SU-DHL-6 (cell line): ENCODE results near the gene POLR2E.

Source experiments
- H2AFZ ChIP-seq: fragments of 200-600 bp; sonication (generic); 2 replicates; pipeline ENCODE4 v1.6.1; 2014; ENCODE audit warnings: low read depth, mild to moderate bottlenecking, moderate library complexity, mixed read lengths, antibody characterized with exemption, low read length; ENCODE audit not compliant: severe bottlenecking
- H3F3A ChIP-seq: fragments of 200-600 bp; shearing (Covaris generic); 2 replicates; pipeline ENCODE4 v1.6.0; 2016; ENCODE audit warnings: antibody characterized with exemption, mild to moderate bottlenecking; ENCODE audit not compliant: insufficient read depth
- H3K27ac ChIP-seq: fragments of 200-600 bp; sonication (generic); 2 replicates; pipeline ENCODE4 v1.5.1; 2016; ENCODE audit warnings: low read depth, mild to moderate bottlenecking, low read length, moderate library complexity, mixed read lengths
- H3K27me3 ChIP-seq: fragments of 200-600 bp; sonication (generic), shearing (Covaris generic); 2 replicates; pipeline ENCODE4 v1.6.0; 2014; ENCODE audit warnings: mild to moderate bottlenecking, low read length
- H3K36me3 ChIP-seq: fragments of 200-600 bp; sonication (generic); 2 replicates; pipeline ENCODE4 v1.6.1; 2014; ENCODE audit warnings: mild to moderate bottlenecking, low read length, mixed read lengths
- H3K4me2 ChIP-seq: fragments of 300-600, 200-600 bp; shearing (Covaris generic), sonication (generic); 2 replicates; pipeline ENCODE4 v1.6.0; 2014; ENCODE audit warnings: low read length, low read depth, mild to moderate bottlenecking; ENCODE audit not compliant: poor library complexity, severe bottlenecking
- H3K4me3 ChIP-seq: fragments of 200-600 bp; sonication (generic); 2 replicates; pipeline ENCODE4 v1.5.1; 2014; ENCODE audit warnings: antibody characterized with exemption, low read length, mild to moderate bottlenecking, mixed read lengths; ENCODE audit not compliant: insufficient read depth, poor library complexity, severe bottlenecking
- H3K79me2 ChIP-seq: fragments of 200-600 bp; sonication (generic); 2 replicates; pipeline ENCODE4 v1.6.1; 2014; ENCODE audit warnings: mild to moderate bottlenecking, low read length, moderate library complexity; ENCODE audit not compliant: insufficient read depth
- H3K9ac ChIP-seq: fragments of 200-600 bp; sonication (generic); 2 replicates; pipeline ENCODE4 v1.7.0; 2014; ENCODE audit warnings: mild to moderate bottlenecking, low read length
- H3K9me2 ChIP-seq: fragments of 200-600 bp; sonication (generic); replicated peaks from 2 replicates; pipeline ENCODE4 v1.6.1; 2014; ENCODE audit warnings: low read length; ENCODE audit not compliant: insufficient read depth
- H3K9me3 ChIP-seq: fragments of 200-600 bp; sonication (generic); 2 replicates; pipeline ENCODE4 v1.6.1; 2014; ENCODE audit warnings: low read length, mixed read lengths; ENCODE audit not compliant: insufficient read depth
- H4K20me1 ChIP-seq: fragments of 200-600 bp; sonication (generic); 2 replicates; pipeline ENCODE4 v1.6.1; 2014; ENCODE audit warnings: low read depth, mild to moderate bottlenecking, antibody characterized with exemption, low read length, moderate library complexity, mixed read lengths
- CTCF ChIP-seq: fragments of 200-600 bp; sonication (generic); IDR thresholded peaks from one replicate; pipeline ENCODE4 v1.5.1; 2017; ENCODE audit warnings: antibody characterized with exemption, mild to moderate bottlenecking, low read length, moderate library complexity; ENCODE audit not compliant: insufficient read depth, poor library complexity, severe bottlenecking
- EZH2phosphoT487 ChIP-seq: fragments of 200-600 bp; sonication (generic), shearing (Covaris generic); conservative IDR thresholded peaks from 2 replicates; pipeline ENCODE4 v1.6.1; 2018; ENCODE audit warnings: mild to moderate bottlenecking, antibody characterized with exemption, low read length, moderate library complexity, mixed read lengths

The POLR2E gene

DNA sequence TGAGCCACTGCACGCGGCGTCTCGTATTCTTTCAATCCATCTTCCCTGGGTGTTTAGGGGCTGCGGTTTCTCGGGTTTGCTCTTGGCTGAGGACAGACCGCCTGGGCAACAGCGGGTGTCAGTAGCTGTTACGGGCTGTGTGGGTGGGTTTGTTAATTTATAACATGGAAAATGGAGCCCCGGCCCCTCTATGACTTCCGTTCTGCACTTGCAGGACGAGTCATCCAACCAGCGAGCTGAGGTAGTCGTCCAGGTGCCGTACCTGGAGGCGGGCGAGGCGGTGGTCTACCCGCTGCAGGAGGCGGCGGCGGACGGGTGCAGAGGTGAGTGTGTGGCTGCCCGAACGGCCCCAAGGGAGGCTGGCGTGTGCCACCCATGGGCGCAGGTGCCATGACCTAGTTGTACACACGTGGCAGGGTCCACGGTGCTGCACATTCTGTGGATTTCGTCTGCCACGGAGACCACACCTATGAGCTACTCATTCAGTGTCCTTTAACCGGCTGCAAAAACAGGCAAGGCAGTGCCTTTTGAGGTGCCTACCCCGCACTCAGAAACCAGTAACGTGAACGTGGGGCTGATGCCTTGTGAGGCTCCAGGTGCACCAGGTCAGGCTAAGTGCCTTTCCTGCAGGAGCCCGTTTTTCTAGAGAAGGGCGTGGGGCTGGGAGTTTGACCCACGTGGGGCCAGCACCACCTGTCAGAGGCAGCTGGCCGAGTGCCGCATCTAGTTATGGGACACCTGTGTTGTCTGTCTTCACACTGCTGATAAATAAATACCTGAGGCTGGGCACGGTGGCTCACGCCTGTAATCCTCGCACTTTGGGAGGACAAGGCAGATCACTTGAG lies 10.9 kb downstream of the POLR2E start:
- Histone ChIP-seq H3F3A (peaks cover 28% of the 10 kb centered on the region), H3K36me3 (no peaks in the 10 kb centered on the region)
- no peak for TF ChIP-seq EZH2phosphoT487
- TF ChIP-seq CTCF: no peak

GRCh38 chr19:1082928-1083816 lies 12.0 kb downstream of the POLR2E start:
- TF ChIP-seq CTCF (no peak), EZH2phosphoT487 (no peak)
- Histone ChIP-seq H3K9me2 (no peaks in the 10 kb centered on the region), H3K27ac (no peak overlapping the region), H3K9ac (no peak overlapping the region), H3F3A (peaks cover 25% of the 10 kb centered on the region), H3K27me3 (no peaks in the 10 kb centered on the region), H3K36me3 (no peaks in the 10 kb centered on the region), H3K4me2 (no peak overlapping the region), H3K79me2 (no peaks in the 10 kb centered on the region), H3K4me3 (no peak overlapping the region), H4K20me1 (no peaks in the 10 kb centered on the region), H3K9me3 (no peaks in the 10 kb centered on the region), H2AFZ (no peak overlapping the region)

More for the DNA sequence above, 10.9 kb downstream of the POLR2E start:
- Histone ChIP-seq H3K27ac (0 out of 2 replicates have a peak overlapping the region, but pooled peaks have one; percentile 6), H3K9ac (no peak overlapping the region), H3K4me3 (no peak overlapping the region), H3K79me2 (no peaks in the 10 kb centered on the region), H3K9me2 (no peaks in the 10 kb centered on the region), H3K9me3 (no peaks in the 10 kb centered on the region), H3K27me3 (no peaks in the 10 kb centered on the region), H4K20me1 (no peaks in the 10 kb centered on the region), H3K4me2 (no peak overlapping the region), H2AFZ (no peak overlapping the region)

DNA sequence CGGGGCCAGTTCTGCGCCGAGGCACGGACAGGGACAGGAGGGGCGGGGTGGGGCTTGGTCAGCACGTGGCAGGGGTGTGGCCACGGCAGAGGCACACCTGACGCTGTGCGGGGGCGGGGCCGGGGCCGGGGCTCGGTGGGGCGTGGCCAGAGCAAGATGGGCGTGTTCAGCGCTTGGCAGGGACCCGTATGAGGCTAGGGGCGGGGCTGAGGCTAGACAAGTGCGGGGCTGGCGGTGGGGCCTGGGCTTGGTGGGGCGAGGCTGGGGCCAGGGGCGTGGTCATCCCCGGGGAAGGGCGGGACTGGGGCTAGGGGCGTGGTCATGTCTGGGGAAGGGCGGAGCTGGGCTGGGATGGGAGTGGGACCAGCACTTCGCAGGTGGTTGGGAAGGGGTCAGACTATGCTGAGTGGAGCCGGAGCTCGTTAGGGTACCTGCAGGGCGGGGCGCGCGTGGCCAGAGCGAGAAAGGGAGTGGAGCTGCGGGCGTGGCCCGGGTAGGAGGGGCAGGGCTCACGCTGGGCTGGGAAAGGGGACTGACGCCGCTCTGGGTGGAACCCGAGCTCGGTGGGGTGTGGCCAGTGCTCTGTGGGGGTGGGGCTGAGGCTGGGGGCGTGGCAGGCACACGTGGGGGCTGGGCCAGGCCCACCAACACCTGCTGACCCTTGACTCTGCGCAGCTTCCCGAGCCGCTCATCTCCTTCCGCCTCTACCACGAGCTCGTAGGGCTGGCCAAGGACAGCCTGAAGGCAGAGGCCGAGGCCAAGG lies 12.8 kb downstream of the POLR2E start:
- Histone ChIP-seq H3K9ac (no peak overlapping the region), H3K4me2 (no peak overlapping the region), H3K36me3 (no peaks in the 10 kb centered on the region)

More for the DNA sequence above, 12.8 kb downstream of the POLR2E start:
- Histone ChIP-seq H3K4me3 (no peak overlapping the region), H3F3A (peaks cover 17% of the 10 kb centered on the region), H3K79me2 (no peaks in the 10 kb centered on the region), H4K20me1 (no peaks in the 10 kb centered on the region), H3K9me3 (no peaks in the 10 kb centered on the region), H3K27ac (no peak overlapping the region), H3K9me2 (no peaks in the 10 kb centered on the region), H3K27me3 (no peaks in the 10 kb centered on the region), H2AFZ (no peak overlapping the region)
- TF ChIP-seq CTCF (no peak), EZH2phosphoT487 (no peak)
